ENCODE measurements around the gene KRTAP12-2.

Gene KRTAP12-2

GRCh38 chr21:44657635-44658540 lies 8.8 kb downstream of the KRTAP12-2 start, which contains the start of gene KRTAP12-3:
Gene KRTAP12-3 (plus strand): TSS chr21:44657932. CDS start chr21:44657980, 48 bp downstream.
- peaks cover 7% of the 10 kb centered on the region for H3K4me1 ChIP-seq (ENCODE audit: control insufficient read depth, insufficient read depth, low read length, poor library complexity, severe bottlenecking)
- 88 to 94% methylated on average over 21 to 26 of the region's 26 CpGs for WGBS, 2 experiments (ENCODE audit: insufficient coverage in 2 of 2)
- H3K36me3 ChIP-seq (ENCODE audit: control insufficient read depth, insufficient read depth, low read length), result no peaks in the 10 kb centered on the region
- peaks cover 10% of the 10 kb centered on the region for H3K9me3 ChIP-seq (ENCODE audit: control insufficient read depth, low read length)
- H3K27ac ChIP-seq (ENCODE audit: low read depth, low read length, severe bottlenecking), result no peak within 1 kb of the TSS
- no peak within 1 kb of the TSS for H3K4me3 ChIP-seq (ENCODE audit: extremely low read depth, insufficient read depth, low read length, poor library complexity, severe bottlenecking)

GRCh38 chr21:44656868-44657267 lies 9.9 kb downstream of the KRTAP12-2 start:
- H3K36me3 ChIP-seq (ENCODE audit: control insufficient read depth, insufficient read depth, low read length), result no peaks in the 10 kb centered on the region
- peaks cover 10% of the 10 kb centered on the region for H3K9me3 ChIP-seq (ENCODE audit: control insufficient read depth, low read length)
- 75 to 80% methylated on average over 1 of the region's 1 CpG for WGBS, 2 experiments (ENCODE audit: insufficient coverage in 2 of 2)
- H3K4me1 ChIP-seq (ENCODE audit: control insufficient read depth, insufficient read depth, low read length, poor library complexity, severe bottlenecking), result peaks cover 7% of the 10 kb centered on the region
- no peak overlapping the region for H3K4me3 ChIP-seq (ENCODE audit: extremely low read depth, insufficient read depth, low read length, poor library complexity, severe bottlenecking)
- H3K27ac ChIP-seq (ENCODE audit: low read depth, low read length, severe bottlenecking), result no peak overlapping the region

- Histone ChIP-seq H3K4me1 (ENCODE audit: control insufficient read depth, insufficient read depth, low read length, poor library complexity, severe bottlenecking) (peaks cover 7% of the 10 kb centered on the region), H3K27ac (ENCODE audit: low read depth, low read length, severe bottlenecking) (no peak within 1 kb of the TSS), H3K9me3 (ENCODE audit: control insufficient read depth, low read length) (peaks cover 10% of the 10 kb centered on the region), H3K36me3 (ENCODE audit: control insufficient read depth, insufficient read depth, low read length) (no peaks in the 10 kb centered on the region), H3K4me3 (ENCODE audit: extremely low read depth, insufficient read depth, low read length, poor library complexity, severe bottlenecking) (no peak within 1 kb of the TSS)
- 93 to 95% methylated on average over 3 to 6 of the region's 9 CpGs for WGBS, 2 experiments (ENCODE audit: insufficient coverage in 2 of 2)
Observed at GRCh38 chr21:44654576-44655175, 12.1 kb downstream of the KRTAP12-2 start, which contains the start of gene KRTAP12-4. Gene KRTAP12-4 (minus strand): TSS chr21:44654659. CDS start chr21:44654614, 45 bp downstream.

- peaks cover 10% of the 10 kb centered on the region for H3K9me3 ChIP-seq (ENCODE audit: control insufficient read depth, low read length)
- H3K4me1 ChIP-seq (ENCODE audit: control insufficient read depth, insufficient read depth, low read length, poor library complexity, severe bottlenecking), result peaks cover 5% of the 10 kb centered on the region
- no peak overlapping the region for H3K27ac ChIP-seq (ENCODE audit: low read depth, low read length, severe bottlenecking)
- 86 to 91% methylated on average over 12 to 13 of the region's 17 CpGs for WGBS, 2 experiments (ENCODE audit: insufficient coverage in 2 of 2)
- H3K4me3 ChIP-seq (ENCODE audit: extremely low read depth, insufficient read depth, low read length, poor library complexity, severe bottlenecking), result no peak overlapping the region
- no peaks in the 10 kb centered on the region for H3K36me3 ChIP-seq (ENCODE audit: control insufficient read depth, insufficient read depth, low read length)
Observed at GRCh38 chr21:44653656-44654575, 12.8 kb downstream of the KRTAP12-2 start.

- Histone ChIP-seq H3K9me3 (ENCODE audit: control insufficient read depth, low read length) (peaks cover 10% of the 10 kb centered on the region), H3K4me1 (ENCODE audit: control insufficient read depth, insufficient read depth, low read length, poor library complexity, severe bottlenecking) (no peaks in the 10 kb centered on the region), H3K36me3 (ENCODE audit: control insufficient read depth, insufficient read depth, low read length) (no peaks in the 10 kb centered on the region), H3K4me3 (ENCODE audit: extremely low read depth, insufficient read depth, low read length, poor library complexity, severe bottlenecking) (no peak overlapping the region), H3K27ac (ENCODE audit: low read depth, low read length, severe bottlenecking) (no peak overlapping the region)
- 80% methylated on average over 12 to 13 of the region's 14 CpGs for WGBS, 2 experiments (ENCODE audit: insufficient coverage in 2 of 2)
Observed at GRCh38 chr21:44653123-44653522, 13.6 kb downstream of the KRTAP12-2 start.

- Histone ChIP-seq H3K4me3 (ENCODE audit: extremely low read depth, insufficient read depth, low read length, poor library complexity, severe bottlenecking) (no peak overlapping the region), H3K4me1 (ENCODE audit: control insufficient read depth, insufficient read depth, low read length, poor library complexity, severe bottlenecking) (no peaks in the 10 kb centered on the region), H3K27ac (ENCODE audit: low read depth, low read length, severe bottlenecking) (no peak overlapping the region), H3K36me3 (ENCODE audit: control insufficient read depth, insufficient read depth, low read length) (no peaks in the 10 kb centered on the region), H3K9me3 (ENCODE audit: control insufficient read depth, low read length) (no peaks in the 10 kb centered on the region)
- WGBS, 2 experiments (ENCODE audit: insufficient coverage in 2 of 2), result 93% methylated on average over 10 to 12 of the region's 12 CpGs
Observed at GRCh38 chr21:44650973-44651675, 15.6 kb downstream of the KRTAP12-2 start.

- Histone ChIP-seq H3K9me3 (ENCODE audit: control insufficient read depth, low read length) (peaks cover under 1% of the 10 kb centered on the region), H3K4me3 (ENCODE audit: extremely low read depth, insufficient read depth, low read length, poor library complexity, severe bottlenecking) (no peak overlapping the region), H3K36me3 (ENCODE audit: control insufficient read depth, insufficient read depth, low read length) (no peaks in the 10 kb centered on the region), H3K4me1 (ENCODE audit: control insufficient read depth, insufficient read depth, low read length, poor library complexity, severe bottlenecking) (no peaks in the 10 kb centered on the region), H3K27ac (ENCODE audit: low read depth, low read length, severe bottlenecking) (no peak overlapping the region)
- WGBS, 2 experiments (ENCODE audit: insufficient coverage in 2 of 2), result 92% methylated on average over 16 to 17 of the region's 20 CpGs
Observed at GRCh38 chr21:44650265-44650972, 16.3 kb downstream of the KRTAP12-2 start.

- Histone ChIP-seq H3K4me3 (ENCODE audit: extremely low read depth, insufficient read depth, low read length, poor library complexity, severe bottlenecking) (no peak overlapping the region), H3K4me1 (ENCODE audit: control insufficient read depth, insufficient read depth, low read length, poor library complexity, severe bottlenecking) (no peaks in the 10 kb centered on the region), H3K9me3 (ENCODE audit: control insufficient read depth, low read length) (peaks cover 5% of the 10 kb centered on the region), H3K27ac (ENCODE audit: low read depth, low read length, severe bottlenecking) (no peak overlapping the region), H3K36me3 (ENCODE audit: control insufficient read depth, insufficient read depth, low read length) (no peaks in the 10 kb centered on the region)
- WGBS, 2 experiments (ENCODE audit: insufficient coverage in 2 of 2), result 92 to 94% methylated on average over 17 of the region's 18 CpGs
Observed at GRCh38 chr21:44649521-44650100, 17.1 kb downstream of the KRTAP12-2 start.

- Histone ChIP-seq H3K4me3 (ENCODE audit: extremely low read depth, insufficient read depth, low read length, poor library complexity, severe bottlenecking) (no peak overlapping the region), H3K27ac (ENCODE audit: low read depth, low read length, severe bottlenecking) (no peak overlapping the region), H3K36me3 (ENCODE audit: control insufficient read depth, insufficient read depth, low read length) (no peaks in the 10 kb centered on the region), H3K4me1 (ENCODE audit: control insufficient read depth, insufficient read depth, low read length, poor library complexity, severe bottlenecking) (no peaks in the 10 kb centered on the region), H3K9me3 (ENCODE audit: control insufficient read depth, low read length) (peaks cover 12% of the 10 kb centered on the region)
- 90 to 94% methylated on average over 25 to 31 of the region's 33 CpGs for WGBS, 2 experiments (ENCODE audit: insufficient coverage in 2 of 2)
Observed at GRCh38 chr21:44648557-44649311, 18.0 kb downstream of the KRTAP12-2 start.
